ENCODE measurements around the gene ADSL. TPM values are rescaled to one million over a fixed set of nuclear protein-coding genes. Genes with fewer than 3 reads are reported as not detected.
A peak's percentile ranks its signal among the peaks of the same experiment; 100 is the strongest.

ADSL gene
- total and polyA plus RNA-seq, 10 donors = 39.1 to 77.7 (median 51.7) TPM

DNA sequence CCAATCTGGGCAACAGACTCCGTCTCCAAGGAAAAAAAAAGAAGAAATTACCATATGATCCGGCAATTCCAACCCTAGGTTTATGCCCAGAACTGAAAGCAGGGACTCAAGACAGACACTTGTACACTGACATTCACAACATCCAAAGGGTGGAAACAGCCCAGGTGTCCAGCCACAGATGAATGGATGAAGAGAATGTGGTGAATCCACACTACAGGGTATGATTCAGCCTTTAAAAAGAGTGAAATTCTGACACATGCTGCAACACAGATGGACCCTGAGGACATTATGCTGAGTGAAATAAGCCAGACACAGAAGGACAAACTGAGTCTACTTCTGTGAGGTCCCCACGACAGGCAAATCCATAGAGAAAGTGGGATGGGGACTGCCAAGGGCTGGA, 68.0 kb downstream of the ADSL start:
- peaks cover 19 to 88% (median 71%) of the 10 kb centered on the region in 6 donors for H3K4me1 ChIP-seq

DNA sequence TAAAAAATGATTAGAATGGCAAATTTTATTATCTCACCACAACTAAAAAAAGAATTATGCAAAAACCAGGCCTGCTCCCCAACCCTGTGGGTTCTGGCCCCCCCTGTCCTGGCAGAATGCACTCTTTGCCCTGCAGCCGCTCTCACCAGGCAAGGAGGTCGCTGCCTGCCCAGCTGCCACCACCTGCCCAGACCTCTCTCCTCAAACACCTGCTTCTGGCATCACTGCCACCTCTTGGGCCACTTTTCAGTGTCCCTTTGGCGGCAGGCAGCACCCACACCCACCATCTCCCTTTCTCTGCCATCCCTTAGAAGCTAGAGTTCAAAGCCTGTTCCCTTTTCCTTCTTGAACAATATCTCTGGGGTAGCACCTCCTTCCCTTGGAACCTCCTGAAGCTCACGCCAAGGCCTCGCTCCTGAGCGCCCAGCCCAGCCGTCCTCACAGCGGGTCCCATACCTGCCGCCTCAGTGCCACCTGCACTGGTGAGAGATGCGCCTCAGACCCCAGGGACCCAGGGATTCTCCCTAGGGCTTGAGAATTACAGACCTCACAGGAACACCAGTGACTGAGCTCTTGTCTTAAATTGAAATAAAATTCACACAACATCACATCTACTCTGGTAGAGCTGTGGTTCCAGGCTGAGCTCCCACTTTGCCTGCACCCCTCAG, 68.7 kb downstream of the ADSL start:
- DNase-seq = peak; percentile 85
- no peaks in the 10 kb centered on the region for H3K27me3 ChIP-seq (replicated peaks in 1 of 7)
- peak; percentile 64 to 81 (median 67) for TF ChIP-seq POLR2AphosphoS5 (IDR thresholded peaks at IDR 0.05)
- no peak for TF ChIP-seq POLR2A (IDR thresholded peaks at IDR 0.05)
- TF ChIP-seq, protein P1, sequence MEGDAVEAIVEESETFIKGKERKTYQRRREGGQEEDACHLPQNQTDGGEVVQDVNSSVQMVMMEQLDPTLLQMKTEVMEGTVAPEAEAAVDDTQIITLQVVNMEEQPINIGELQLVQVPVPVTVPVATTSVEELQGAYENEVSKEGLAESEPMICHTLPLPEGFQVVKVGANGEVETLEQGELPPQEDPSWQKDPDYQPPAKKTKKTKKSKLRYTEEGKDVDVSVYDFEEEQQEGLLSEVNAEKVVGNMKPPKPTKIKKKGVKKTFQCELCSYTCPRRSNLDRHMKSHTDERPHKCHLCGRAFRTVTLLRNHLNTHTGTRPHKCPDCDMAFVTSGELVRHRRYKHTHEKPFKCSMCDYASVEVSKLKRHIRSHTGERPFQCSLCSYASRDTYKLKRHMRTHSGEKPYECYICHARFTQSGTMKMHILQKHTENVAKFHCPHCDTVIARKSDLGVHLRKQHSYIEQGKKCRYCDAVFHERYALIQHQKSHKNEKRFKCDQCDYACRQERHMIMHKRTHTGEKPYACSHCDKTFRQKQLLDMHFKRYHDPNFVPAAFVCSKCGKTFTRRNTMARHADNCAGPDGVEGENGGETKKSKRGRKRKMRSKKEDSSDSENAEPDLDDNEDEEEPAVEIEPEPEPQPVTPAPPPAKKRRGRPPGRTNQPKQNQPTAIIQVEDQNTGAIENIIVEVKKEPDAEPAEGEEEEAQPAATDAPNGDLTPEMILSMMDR (IDR thresholded peaks at IDR 0.05 in 8 of 11, conservative IDR thresholded peaks at IDR 0.05 in 3 of 11) = no peak
- 67 to 78% (median 76%) methylated on average over 10 of the region's 10 CpGs for WGBS, 5 donors
- peak overlapping the region; percentile 45 to 87 (median 78) for H3K27ac ChIP-seq
- peak overlapping the region in 2 of 8 donors; percentile 4 to 40 for H3K4me3 ChIP-seq
- intact Hi-C loops (cut with DNase I; ENCODE audit: low total_unique reads) = no loop called here
- no peaks in the 10 kb centered on the region for H3K9me3 ChIP-seq
- H3K4me1 ChIP-seq = peaks cover 19 to 95% (median 71%) of the 10 kb centered on the region in 6 donors
- H3K36me3 ChIP-seq = peaks cover 0 to 99% (median 62%) of the 10 kb centered on the region in 6 donors

More for the DNA sequence above, 68.0 kb downstream of the ADSL start:
- WGBS, 5 donors = 68 to 85% (median 76%) methylated on average over 3 of the region's 3 CpGs
- Histone ChIP-seq H3K27ac (peak overlapping the region; percentile 45 to 87 (median 78)), H3K36me3 (peaks cover 0 to 99% (median 62%) of the 10 kb centered on the region in 6 donors), H3K27me3 (replicated peaks in 1 of 7) (no peaks in the 10 kb centered on the region), H3K4me3 (peak overlapping the region in 1 of 8 donors; percentile 40), H3K9me3 (no peaks in the 10 kb centered on the region)
- intact Hi-C loops (cut with DNase I; ENCODE audit: low total_unique reads) = no loop called here
- TF ChIP-seq, protein P1 (IDR thresholded peaks at IDR 0.05 in 8 of 11, conservative IDR thresholded peaks at IDR 0.05 in 3 of 11) = no peak
- TF ChIP-seq POLR2AphosphoS5 (IDR thresholded peaks at IDR 0.05) (no peak), POLR2A (IDR thresholded peaks at IDR 0.05) (no peak)
- DNase-seq = peak; percentile 32

DNA sequence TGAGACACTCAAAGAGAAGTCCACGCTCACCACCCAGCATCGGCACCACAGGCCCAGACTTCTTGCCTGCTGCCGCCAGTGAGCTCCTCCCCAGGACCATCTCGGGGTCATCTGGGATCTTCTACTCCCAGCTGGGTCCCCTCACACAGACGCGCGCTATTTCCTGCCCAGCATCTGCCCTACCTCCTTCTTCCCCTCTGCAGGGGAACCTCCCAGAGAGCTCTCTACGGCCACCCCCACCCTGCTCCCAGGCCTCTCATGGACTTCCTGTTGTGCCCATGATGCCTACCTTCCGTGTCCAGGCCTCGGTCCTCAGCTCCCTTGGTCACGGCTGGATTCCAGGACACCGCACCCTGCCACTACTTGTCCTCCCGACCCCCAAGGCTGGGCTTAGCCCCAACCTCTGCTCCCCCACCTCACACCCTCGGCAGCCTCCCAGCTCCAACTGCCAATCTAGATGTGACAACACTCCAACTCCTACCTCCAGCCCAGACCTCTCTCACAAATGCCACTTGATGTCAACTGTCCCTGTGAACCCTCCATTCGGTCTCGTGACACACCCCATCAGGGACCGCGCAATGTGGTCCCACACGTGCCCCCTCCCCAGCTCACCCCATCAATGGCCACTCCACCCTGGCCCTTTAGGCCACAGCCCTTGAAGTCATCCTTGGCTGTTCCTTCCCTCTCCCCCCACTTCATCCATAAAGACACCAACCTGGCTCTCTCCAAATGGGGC, 69.4 kb downstream of the ADSL start:
- Histone ChIP-seq H3K9me3 (no peaks in the 10 kb centered on the region), H3K4me1 (peaks cover 19 to 90% (median 71%) of the 10 kb centered on the region in 6 donors), H3K36me3 (peaks cover 0 to 99% (median 62%) of the 10 kb centered on the region in 6 donors), H3K27ac (peak overlapping the region; percentile 45 to 87 (median 78)), H3K4me3 (peak overlapping the region in 2 of 8 donors; percentile 4 to 40), H3K27me3 (replicated peaks in 1 of 7) (no peaks in the 10 kb centered on the region)
- intact Hi-C loops (cut with DNase I; ENCODE audit: low total_unique reads) = no loop called here
- DNase-seq = peak; percentile 89
- peak; percentile 51 to 64 (median 62) for TF ChIP-seq POLR2AphosphoS5 (IDR thresholded peaks at IDR 0.05)
- TF ChIP-seq, protein P1 (IDR thresholded peaks at IDR 0.05 in 8 of 11, conservative IDR thresholded peaks at IDR 0.05 in 3 of 11) = no peak
- 32 to 42% (median 37%) methylated on average over 19 of the region's 19 CpGs for WGBS, 5 donors

DNA sequence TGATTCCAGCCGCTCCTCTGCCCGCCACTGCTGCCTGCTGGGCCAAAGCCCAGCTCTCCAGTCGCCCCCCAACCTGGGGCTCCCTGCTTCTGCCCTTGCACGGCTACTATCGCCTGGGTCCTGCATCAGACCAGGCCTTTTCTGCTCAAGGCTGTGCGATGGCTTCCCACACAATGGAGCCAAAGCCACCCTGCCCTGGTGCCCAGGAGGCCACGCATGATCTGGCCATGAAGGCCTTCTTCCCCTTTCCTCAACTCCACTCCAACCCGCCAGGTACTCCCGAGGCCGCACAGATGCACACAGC, 69.9 kb downstream of the ADSL start:
- Histone ChIP-seq H3K9me3 (no peaks in the 10 kb centered on the region), H3K4me1 (peaks cover 19 to 87% (median 71%) of the 10 kb centered on the region in 6 donors), H3K27ac (peak overlapping the region; percentile 45 to 87 (median 78)), H3K4me3 (no peak overlapping the region), H3K27me3 (replicated peaks in 1 of 7) (no peaks in the 10 kb centered on the region), H3K36me3 (peaks cover 0 to 99% (median 62%) of the 10 kb centered on the region in 6 donors)
- WGBS, 5 donors = 91 to 94% (median 91%) methylated on average over 10 of the region's 10 CpGs
- intact Hi-C loops (cut with DNase I; ENCODE audit: low total_unique reads) = no loop called here
- TF ChIP-seq, protein P1 (IDR thresholded peaks at IDR 0.05 in 8 of 11, conservative IDR thresholded peaks at IDR 0.05 in 3 of 11) = no peak
- TF ChIP-seq POLR2AphosphoS5 (IDR thresholded peaks at IDR 0.05) (peak in 2 of 3 donors; percentile 11 to 36), POLR2A (IDR thresholded peaks at IDR 0.05) (no peak)
- DNase-seq = peak; percentile 75

All from spleen (tissue), 11 donors.